Measurements from ENCODE around the gene PALLD.

The PALLD gene

GRCh38 chr4:168837922-168838321 lies 341.1 kb downstream of the PALLD start:
- no peak overlapping the region for H3K27ac ChIP-seq
- TF ChIP-seq POLR2AphosphoS5 (IDR thresholded peaks at IDR 0.05; ENCODE audit: borderline replicate concordance, low read depth, low read length) (no peak), FOXP2 (optimal IDR thresholded peaks at IDR 0.05; ENCODE audit: control extremely low read depth, extremely low read length, insufficient read depth) (no peak), EZH2 (IDR thresholded peaks at IDR 0.05) (no peak)
- no peaks in the 10 kb centered on the region for H3K36me3 ChIP-seq (ENCODE audit: insufficient read depth, low read length)

GRCh38 chr4:168839758-168840391 lies 343.0 kb downstream of the PALLD start:
- Histone ChIP-seq H3K9ac (ENCODE audit: insufficient read length) (no peak overlapping the region), H3K9me3 (ENCODE audit: low read depth, low read length) (no peaks in the 10 kb centered on the region), H3K4me3 (no peak overlapping the region), H3K36me3 (ENCODE audit: insufficient read depth, low read length) (no peaks in the 10 kb centered on the region), H3K27ac (no peak overlapping the region)
- TF ChIP-seq POLR2AphosphoS5 (IDR thresholded peaks at IDR 0.05; ENCODE audit: borderline replicate concordance, low read depth, low read length): no peak
- TF ChIP-seq EZH2 (IDR thresholded peaks at IDR 0.05): no peak
- TF ChIP-seq FOXP2 (optimal IDR thresholded peaks at IDR 0.05; ENCODE audit: control extremely low read depth, extremely low read length, insufficient read depth): no peak
- no peak for DNase-seq (ENCODE audit: low read depth, low spot score)

More at GRCh38 chr4:168837922-168838321, 341.1 kb downstream of the PALLD start:
- no peak overlapping the region for H3K4me3 ChIP-seq
- no peaks in the 10 kb centered on the region for H3K9me3 ChIP-seq (ENCODE audit: low read depth, low read length)
- H3K9ac ChIP-seq (ENCODE audit: insufficient read length): no peak overlapping the region
- DNase-seq (ENCODE audit: low read depth, low spot score): no peak

- Histone ChIP-seq H3K27ac (no peak overlapping the region), H3K4me3 (no peak overlapping the region), H3K9me3 (ENCODE audit: low read depth, low read length) (no peaks in the 10 kb centered on the region), H3K9ac (ENCODE audit: insufficient read length) (no peak overlapping the region), H3K36me3 (ENCODE audit: insufficient read depth, low read length) (no peaks in the 10 kb centered on the region)
- TF ChIP-seq EZH2 (IDR thresholded peaks at IDR 0.05): no peak
- no peak for TF ChIP-seq FOXP2 (optimal IDR thresholded peaks at IDR 0.05; ENCODE audit: control extremely low read depth, extremely low read length, insufficient read depth)
- TF ChIP-seq POLR2AphosphoS5 (IDR thresholded peaks at IDR 0.05; ENCODE audit: borderline replicate concordance, low read depth, low read length): no peak
- no peak for DNase-seq (ENCODE audit: low read depth, low spot score)
These were observed 343.5 kb downstream of the PALLD start for GRCh38 chr4:168840392-168840763.

- no peak overlapping the region for H3K4me3 ChIP-seq
- no peak for TF ChIP-seq EZH2 (IDR thresholded peaks at IDR 0.05)
- TF ChIP-seq POLR2AphosphoS5 (IDR thresholded peaks at IDR 0.05; ENCODE audit: borderline replicate concordance, low read depth, low read length): no peak
- no peak for TF ChIP-seq FOXP2 (optimal IDR thresholded peaks at IDR 0.05; ENCODE audit: control extremely low read depth, extremely low read length, insufficient read depth)
- H3K27ac ChIP-seq: no peak overlapping the region
- no peak for DNase-seq (ENCODE audit: low read depth, low spot score)
- no peak overlapping the region for H3K9ac ChIP-seq (ENCODE audit: insufficient read length)
- H3K9me3 ChIP-seq (ENCODE audit: low read depth, low read length): no peaks in the 10 kb centered on the region
- H3K36me3 ChIP-seq (ENCODE audit: insufficient read depth, low read length): no peaks in the 10 kb centered on the region
These were observed 344.3 kb downstream of the PALLD start for GRCh38 chr4:168841000-168841671.

GRCh38 chr4:168841672-168842019 lies 344.8 kb downstream of the PALLD start:
- Histone ChIP-seq H3K9ac (ENCODE audit: insufficient read length) (no peak overlapping the region), H3K27ac (no peak overlapping the region), H3K36me3 (ENCODE audit: insufficient read depth, low read length) (no peaks in the 10 kb centered on the region), H3K9me3 (ENCODE audit: low read depth, low read length) (no peaks in the 10 kb centered on the region), H3K4me3 (no peak overlapping the region)
- TF ChIP-seq POLR2AphosphoS5 (IDR thresholded peaks at IDR 0.05; ENCODE audit: borderline replicate concordance, low read depth, low read length): no peak
- TF ChIP-seq FOXP2 (optimal IDR thresholded peaks at IDR 0.05; ENCODE audit: control extremely low read depth, extremely low read length, insufficient read depth): no peak
- no peak for TF ChIP-seq EZH2 (IDR thresholded peaks at IDR 0.05)
- DNase-seq (ENCODE audit: low read depth, low spot score): no peak

GRCh38 chr4:168842186-168842585 lies 345.3 kb downstream of the PALLD start:
- H3K9me3 ChIP-seq (ENCODE audit: low read depth, low read length): no peaks in the 10 kb centered on the region
- no peak overlapping the region for H3K4me3 ChIP-seq
- no peaks in the 10 kb centered on the region for H3K36me3 ChIP-seq (ENCODE audit: insufficient read depth, low read length)
- H3K9ac ChIP-seq (ENCODE audit: insufficient read length): no peak overlapping the region
- TF ChIP-seq EZH2 (IDR thresholded peaks at IDR 0.05): no peak
- TF ChIP-seq FOXP2 (optimal IDR thresholded peaks at IDR 0.05; ENCODE audit: control extremely low read depth, extremely low read length, insufficient read depth): no peak
- no peak for TF ChIP-seq POLR2AphosphoS5 (IDR thresholded peaks at IDR 0.05; ENCODE audit: borderline replicate concordance, low read depth, low read length)
- no peak for DNase-seq (ENCODE audit: low read depth, low spot score)
- no peak overlapping the region for H3K27ac ChIP-seq

- Histone ChIP-seq H3K4me3 (no peak overlapping the region), H3K9me3 (ENCODE audit: low read depth, low read length) (no peaks in the 10 kb centered on the region), H3K27ac (no peak overlapping the region), H3K9ac (ENCODE audit: insufficient read length) (no peak overlapping the region), H3K36me3 (ENCODE audit: insufficient read depth, low read length) (no peaks in the 10 kb centered on the region)
- no peak for DNase-seq (ENCODE audit: low read depth, low spot score)
- TF ChIP-seq EZH2 (IDR thresholded peaks at IDR 0.05) (no peak), POLR2AphosphoS5 (IDR thresholded peaks at IDR 0.05; ENCODE audit: borderline replicate concordance, low read depth, low read length) (no peak), FOXP2 (optimal IDR thresholded peaks at IDR 0.05; ENCODE audit: control extremely low read depth, extremely low read length, insufficient read depth) (no peak)
These were observed 346.8 kb downstream of the PALLD start for GRCh38 chr4:168843635-168844034.

- DNase-seq (ENCODE audit: low read depth, low spot score): no peak
- no peaks in the 10 kb centered on the region for H3K36me3 ChIP-seq (ENCODE audit: insufficient read depth, low read length)
- H3K4me3 ChIP-seq: no peak overlapping the region
- no peak for TF ChIP-seq POLR2AphosphoS5 (IDR thresholded peaks at IDR 0.05; ENCODE audit: borderline replicate concordance, low read depth, low read length)
- TF ChIP-seq FOXP2 (optimal IDR thresholded peaks at IDR 0.05; ENCODE audit: control extremely low read depth, extremely low read length, insufficient read depth): no peak
- TF ChIP-seq EZH2 (IDR thresholded peaks at IDR 0.05): no peak
- H3K9me3 ChIP-seq (ENCODE audit: low read depth, low read length): no peaks in the 10 kb centered on the region
- H3K27ac ChIP-seq: no peak overlapping the region
- H3K9ac ChIP-seq (ENCODE audit: insufficient read length): no peak overlapping the region
These were observed 347.6 kb downstream of the PALLD start for GRCh38 chr4:168844353-168845049.

Data from SK-N-MC (cell line).